ENCODE data around the gene SLC24A3. TPM values are rescaled to one million over a fixed set of nuclear protein-coding genes. Genes with fewer than 3 reads are reported as not detected.
A peak's percentile ranks its signal among the peaks of the same experiment; 100 is the strongest.

SLC24A3 gene
- total and polyA plus RNA-seq, 2 of the 13 experiments (the other 11 are each of a cell fraction or from before 2014, with no cell fraction given) = not detected

DNA sequence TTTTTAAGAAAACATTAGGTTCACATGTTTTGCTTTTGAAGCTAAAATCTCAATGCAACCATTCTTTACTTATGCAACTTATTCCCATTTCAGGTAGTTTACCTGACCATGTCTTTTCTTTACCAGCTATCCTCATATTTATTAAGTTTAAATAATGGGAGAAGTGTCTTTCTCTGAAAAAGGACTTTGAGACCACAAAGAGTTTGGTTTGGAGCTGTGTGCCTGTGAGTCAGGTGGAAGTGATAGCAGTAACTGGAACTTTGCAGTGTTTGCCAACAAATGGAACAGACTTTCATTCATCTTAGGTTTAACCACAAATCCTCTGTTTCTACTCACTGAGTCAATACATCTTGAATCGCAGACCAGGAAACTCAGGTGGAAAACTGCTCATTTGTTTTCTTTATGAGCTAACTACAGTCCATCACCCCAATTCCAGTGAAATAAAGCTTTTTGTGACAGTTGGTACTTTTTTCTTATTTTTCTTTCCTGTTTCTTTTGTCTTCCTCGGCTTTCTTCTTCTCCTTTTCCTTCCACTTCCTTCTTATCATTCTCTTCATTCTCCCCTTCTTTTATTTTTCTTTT lies 397.3 kb downstream of the SLC24A3 start (continued):
- TF ChIP-seq, protein P1, sequence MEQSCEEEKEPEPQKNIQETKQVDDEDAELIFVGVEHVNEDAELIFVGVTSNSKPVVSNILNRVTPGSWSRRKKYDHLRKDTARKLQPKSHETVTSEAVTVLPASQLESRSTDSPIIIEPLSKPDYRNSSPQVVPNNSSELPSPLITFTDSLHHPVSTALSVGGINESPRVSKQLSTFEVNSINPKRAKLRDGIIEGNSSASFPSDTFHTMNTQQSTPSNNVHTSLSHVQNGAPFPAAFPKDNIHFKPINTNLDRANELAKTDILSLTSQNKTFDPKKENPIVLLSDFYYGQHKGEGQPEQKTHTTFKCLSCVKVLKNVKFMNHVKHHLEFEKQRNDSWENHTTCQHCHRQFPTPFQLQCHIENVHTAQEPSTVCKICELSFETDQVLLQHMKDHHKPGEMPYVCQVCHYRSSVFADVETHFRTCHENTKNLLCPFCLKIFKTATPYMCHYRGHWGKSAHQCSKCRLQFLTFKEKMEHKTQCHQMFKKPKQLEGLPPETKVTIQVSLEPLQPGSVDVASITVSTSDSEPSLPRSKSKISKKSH (CRISPR knock-in tag; IDR thresholded peaks at IDR 0.05; ENCODE audit: borderline replicate concordance) = no peak
- TF ChIP-seq ZSCAN25 (CRISPR knock-in tag; IDR thresholded peaks at IDR 0.05) (no peak), SP1 (IDR thresholded peaks at IDR 0.05) (no peak), SP1 (CRISPR knock-in tag; IDR thresholded peaks at IDR 0.05) (no peak), ZNF792 (CRISPR knock-in tag; IDR thresholded peaks at IDR 0.05) (peak; percentile 62; the same call in 1 of the 2 replicates), ZNF549 (CRISPR knock-in tag; IDR thresholded peaks at IDR 0.05) (no peak), KLF13 (CRISPR knock-in tag; IDR thresholded peaks at IDR 0.05) (no peak), SNAI1 (CRISPR knock-in tag; IDR thresholded peaks at IDR 0.05; ENCODE audit: borderline replicate concordance) (no peak), KLF15 (CRISPR knock-in tag; IDR thresholded peaks at IDR 0.05; ENCODE audit: borderline replicate concordance) (no peak), ZNF30 (CRISPR knock-in tag; IDR thresholded peaks at IDR 0.05) (no peak), ZNF746 (CRISPR knock-in tag; IDR thresholded peaks at IDR 0.05) (no peak), ZFP36L1 (CRISPR knock-in tag; IDR thresholded peaks at IDR 0.05) (no peak), ZMYM4 (CRISPR knock-in tag; IDR thresholded peaks at IDR 0.05) (no peak), TMF1 (CRISPR knock-in tag; IDR thresholded peaks at IDR 0.05; ENCODE audit: low read depth) (no peak), ZNF431 (CRISPR knock-in tag; IDR thresholded peaks at IDR 0.05; ENCODE audit: borderline replicate concordance, low read depth) (no peak)
- TF ChIP-seq, protein P2, sequence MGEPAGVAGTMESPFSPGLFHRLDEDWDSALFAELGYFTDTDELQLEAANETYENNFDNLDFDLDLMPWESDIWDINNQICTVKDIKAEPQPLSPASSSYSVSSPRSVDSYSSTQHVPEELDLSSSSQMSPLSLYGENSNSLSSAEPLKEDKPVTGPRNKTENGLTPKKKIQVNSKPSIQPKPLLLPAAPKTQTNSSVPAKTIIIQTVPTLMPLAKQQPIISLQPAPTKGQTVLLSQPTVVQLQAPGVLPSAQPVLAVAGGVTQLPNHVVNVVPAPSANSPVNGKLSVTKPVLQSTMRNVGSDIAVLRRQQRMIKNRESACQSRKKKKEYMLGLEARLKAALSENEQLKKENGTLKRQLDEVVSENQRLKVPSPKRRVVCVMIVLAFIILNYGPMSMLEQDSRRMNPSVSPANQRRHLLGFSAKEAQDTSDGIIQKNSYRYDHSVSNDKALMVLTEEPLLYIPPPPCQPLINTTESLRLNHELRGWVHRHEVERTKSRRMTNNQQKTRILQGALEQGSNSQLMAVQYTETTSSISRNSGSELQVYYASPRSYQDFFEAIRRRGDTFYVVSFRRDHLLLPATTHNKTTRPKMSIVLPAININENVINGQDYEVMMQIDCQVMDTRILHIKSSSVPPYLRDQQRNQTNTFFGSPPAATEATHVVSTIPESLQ (CRISPR knock-in tag; conservative IDR thresholded peaks at IDR 0.05) = no peak
- TF ChIP-seq, protein P3, sequence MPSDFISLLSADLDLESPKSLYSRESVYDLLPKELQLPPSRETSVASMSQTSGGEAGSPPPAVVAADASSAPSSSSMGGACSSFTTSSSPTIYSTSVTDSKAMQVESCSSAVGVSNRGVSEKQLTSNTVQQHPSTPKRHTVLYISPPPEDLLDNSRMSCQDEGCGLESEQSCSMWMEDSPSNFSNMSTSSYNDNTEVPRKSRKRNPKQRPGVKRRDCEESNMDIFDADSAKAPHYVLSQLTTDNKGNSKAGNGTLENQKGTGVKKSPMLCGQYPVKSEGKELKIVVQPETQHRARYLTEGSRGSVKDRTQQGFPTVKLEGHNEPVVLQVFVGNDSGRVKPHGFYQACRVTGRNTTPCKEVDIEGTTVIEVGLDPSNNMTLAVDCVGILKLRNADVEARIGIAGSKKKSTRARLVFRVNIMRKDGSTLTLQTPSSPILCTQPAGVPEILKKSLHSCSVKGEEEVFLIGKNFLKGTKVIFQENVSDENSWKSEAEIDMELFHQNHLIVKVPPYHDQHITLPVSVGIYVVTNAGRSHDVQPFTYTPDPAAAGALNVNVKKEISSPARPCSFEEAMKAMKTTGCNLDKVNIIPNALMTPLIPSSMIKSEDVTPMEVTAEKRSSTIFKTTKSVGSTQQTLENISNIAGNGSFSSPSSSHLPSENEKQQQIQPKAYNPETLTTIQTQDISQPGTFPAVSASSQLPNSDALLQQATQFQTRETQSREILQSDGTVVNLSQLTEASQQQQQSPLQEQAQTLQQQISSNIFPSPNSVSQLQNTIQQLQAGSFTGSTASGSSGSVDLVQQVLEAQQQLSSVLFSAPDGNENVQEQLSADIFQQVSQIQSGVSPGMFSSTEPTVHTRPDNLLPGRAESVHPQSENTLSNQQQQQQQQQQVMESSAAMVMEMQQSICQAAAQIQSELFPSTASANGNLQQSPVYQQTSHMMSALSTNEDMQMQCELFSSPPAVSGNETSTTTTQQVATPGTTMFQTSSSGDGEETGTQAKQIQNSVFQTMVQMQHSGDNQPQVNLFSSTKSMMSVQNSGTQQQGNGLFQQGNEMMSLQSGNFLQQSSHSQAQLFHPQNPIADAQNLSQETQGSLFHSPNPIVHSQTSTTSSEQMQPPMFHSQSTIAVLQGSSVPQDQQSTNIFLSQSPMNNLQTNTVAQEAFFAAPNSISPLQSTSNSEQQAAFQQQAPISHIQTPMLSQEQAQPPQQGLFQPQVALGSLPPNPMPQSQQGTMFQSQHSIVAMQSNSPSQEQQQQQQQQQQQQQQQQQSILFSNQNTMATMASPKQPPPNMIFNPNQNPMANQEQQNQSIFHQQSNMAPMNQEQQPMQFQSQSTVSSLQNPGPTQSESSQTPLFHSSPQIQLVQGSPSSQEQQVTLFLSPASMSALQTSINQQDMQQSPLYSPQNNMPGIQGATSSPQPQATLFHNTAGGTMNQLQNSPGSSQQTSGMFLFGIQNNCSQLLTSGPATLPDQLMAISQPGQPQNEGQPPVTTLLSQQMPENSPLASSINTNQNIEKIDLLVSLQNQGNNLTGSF (CRISPR knock-in tag; IDR thresholded peaks at IDR 0.05) = no peak
- TF ChIP-seq, protein P4, sequence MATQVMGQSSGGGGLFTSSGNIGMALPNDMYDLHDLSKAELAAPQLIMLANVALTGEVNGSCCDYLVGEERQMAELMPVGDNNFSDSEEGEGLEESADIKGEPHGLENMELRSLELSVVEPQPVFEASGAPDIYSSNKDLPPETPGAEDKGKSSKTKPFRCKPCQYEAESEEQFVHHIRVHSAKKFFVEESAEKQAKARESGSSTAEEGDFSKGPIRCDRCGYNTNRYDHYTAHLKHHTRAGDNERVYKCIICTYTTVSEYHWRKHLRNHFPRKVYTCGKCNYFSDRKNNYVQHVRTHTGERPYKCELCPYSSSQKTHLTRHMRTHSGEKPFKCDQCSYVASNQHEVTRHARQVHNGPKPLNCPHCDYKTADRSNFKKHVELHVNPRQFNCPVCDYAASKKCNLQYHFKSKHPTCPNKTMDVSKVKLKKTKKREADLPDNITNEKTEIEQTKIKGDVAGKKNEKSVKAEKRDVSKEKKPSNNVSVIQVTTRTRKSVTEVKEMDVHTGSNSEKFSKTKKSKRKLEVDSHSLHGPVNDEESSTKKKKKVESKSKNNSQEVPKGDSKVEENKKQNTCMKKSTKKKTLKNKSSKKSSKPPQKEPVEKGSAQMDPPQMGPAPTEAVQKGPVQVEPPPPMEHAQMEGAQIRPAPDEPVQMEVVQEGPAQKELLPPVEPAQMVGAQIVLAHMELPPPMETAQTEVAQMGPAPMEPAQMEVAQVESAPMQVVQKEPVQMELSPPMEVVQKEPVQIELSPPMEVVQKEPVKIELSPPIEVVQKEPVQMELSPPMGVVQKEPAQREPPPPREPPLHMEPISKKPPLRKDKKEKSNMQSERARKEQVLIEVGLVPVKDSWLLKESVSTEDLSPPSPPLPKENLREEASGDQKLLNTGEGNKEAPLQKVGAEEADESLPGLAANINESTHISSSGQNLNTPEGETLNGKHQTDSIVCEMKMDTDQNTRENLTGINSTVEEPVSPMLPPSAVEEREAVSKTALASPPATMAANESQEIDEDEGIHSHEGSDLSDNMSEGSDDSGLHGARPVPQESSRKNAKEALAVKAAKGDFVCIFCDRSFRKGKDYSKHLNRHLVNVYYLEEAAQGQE (IDR thresholded peaks at IDR 0.05; ENCODE audit: borderline replicate concordance in 1 of 2, low read depth in 1 of 2, low read length in 2 of 2) = no peak; a peak in 1 of 4 replicates
